Psoas muscle (tissue), 8 donors: ENCODE results near the gene DENND5A. TPM values are rescaled to one million over a fixed set of nuclear protein-coding genes. Genes with fewer than 3 reads are reported as not detected.
A peak's percentile ranks its signal among the peaks of the same experiment; 100 is the strongest.

Experiments
- ATAC-seq, 4 donors: fragments of 200-7000 bp; cut with Tn5 transposase; one replicate each; pipeline ENCODE4 v1.9.1; 2020; ENCODE audit warnings: moderate library complexity in 3 of 4, mild to moderate bottlenecking in 2 of 4
- DNase-seq, 2 donors: peaks; one replicate each; pipeline ENCODE4 v3.0.0-alpha.2; 2020
- H3K27ac ChIP-seq: fragments of 200-600 bp; one replicate; pipeline ENCODE4 v1.8.0; 2022
- H3K27me3 ChIP-seq, 3 donors: fragments of 200-600 bp in 1 of 3; one replicate each; pipeline versions ENCODE4 v1.6.1 to v1.8.0; 2013 to 2022; ENCODE audit warnings: low read length in 2 of 3, mild to moderate bottlenecking in 2 of 3, moderate library complexity in 1 of 3; ENCODE audit not compliant: insufficient read depth in 3 of 3
- H3K36me3 ChIP-seq, 2 donors: fragments of 200-600 bp in 1 of 2; one replicate each; pipeline versions ENCODE4 v1.6.1 to v1.8.0; 2013 to 2022; ENCODE audit warnings: low read depth in 1 of 2, mild to moderate bottlenecking in 1 of 2, moderate library complexity in 1 of 2; ENCODE audit not compliant: insufficient read depth in 1 of 2
- H3K4me1 ChIP-seq: fragments of 200-600 bp; one replicate; pipeline ENCODE4 v1.8.0; 2022
- H3K4me3 ChIP-seq: fragments of 200-600 bp; one replicate; pipeline ENCODE4 v1.8.0; 2022; ENCODE audit warnings: mild to moderate bottlenecking
- H3K9me3 ChIP-seq: fragments of 200-600 bp; one replicate; pipeline ENCODE4 v1.8.0; 2022
- WGBS, 3 donors: extraction: QIAGEN DNeasy Blood & Tissue Kit; methylation state at CpG; one replicate each; pipeline versions ENCODE4 v1.1.6 to v1.1.7; 2013; 5-methylcytosine and 5-hydroxymethylcytosine counted together
- intact Hi-C, 2 donors: fragments of 100-400 bp; cut with DNase I; formaldehyde crosslinking; loops; one replicate each; pipeline versions ENCODE4 v1.11.0 to v1.14.2; 2022
- polyA plus RNA-seq, 3 donors: library from polyadenylated mRNA; stranded (reverse); fragments of 200-250 nt; gene quantifications; one replicate each; pipeline ENCODE4 v1.2.3, GENCODE V29; 2013
- total RNA-seq, 4 donors: library from RNA; stranded (reverse); fragmentation: NEBNext Ultra II Directional in 2 of 4; extraction: Animal tissue kit (Norgen Biotek cat#: 25700) in 2 of 4; gene quantifications; one replicate each; pipeline versions ENCODE4 v1.2.1 to v1.2.4, GENCODE V29; 2021 to 2023
- TF ChIP-seq, protein P1 (sequence below): fragments of 200-600 bp; IDR thresholded peaks from one replicate; pipeline ENCODE4 v1.8.0; 2022; ENCODE audit warnings: antibody characterized with exemption
- donor health status: healthy with polysubstance abuse.
- donor health status: DM: no; HTN: no; CAD: no; lungs with moderate emphysema.
- donor health status: Bipolar disorder and iron deficiency.
- donor health status: healthy.
- donor health status: DM: yes; HTN: yes; CAD: no.
- donor health status: DM: no; HTN: no; CAD: no.
- donor health status: DM: no; HTN: no; CAD: no.
- donor health status: DM: yes; HTN: yes; CAD: no.

The DENND5A gene
- total and polyA plus RNA-seq, 7 donors: 27.2 to 82.1 (median 30.8) TPM

DNA sequence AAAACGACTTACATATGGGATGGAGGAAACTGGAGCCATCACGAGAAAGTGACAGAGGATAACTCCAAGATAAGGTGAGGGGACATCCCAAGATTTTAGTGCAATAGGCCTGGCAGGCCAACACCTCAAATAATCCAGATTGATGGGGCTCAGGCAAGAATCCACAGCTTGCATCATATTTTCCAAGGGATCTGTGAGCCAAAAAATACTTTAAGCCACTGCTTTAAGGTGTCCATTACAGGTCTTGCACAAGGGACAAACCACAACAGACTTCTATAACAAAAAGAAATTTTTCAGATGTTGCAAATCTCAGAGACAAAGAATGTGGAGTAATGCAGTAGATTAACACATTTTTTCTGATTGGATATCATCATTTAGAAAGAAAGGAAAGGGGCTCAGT lies 45.6 kb downstream of the DENND5A start:
- TF ChIP-seq, protein P1, sequence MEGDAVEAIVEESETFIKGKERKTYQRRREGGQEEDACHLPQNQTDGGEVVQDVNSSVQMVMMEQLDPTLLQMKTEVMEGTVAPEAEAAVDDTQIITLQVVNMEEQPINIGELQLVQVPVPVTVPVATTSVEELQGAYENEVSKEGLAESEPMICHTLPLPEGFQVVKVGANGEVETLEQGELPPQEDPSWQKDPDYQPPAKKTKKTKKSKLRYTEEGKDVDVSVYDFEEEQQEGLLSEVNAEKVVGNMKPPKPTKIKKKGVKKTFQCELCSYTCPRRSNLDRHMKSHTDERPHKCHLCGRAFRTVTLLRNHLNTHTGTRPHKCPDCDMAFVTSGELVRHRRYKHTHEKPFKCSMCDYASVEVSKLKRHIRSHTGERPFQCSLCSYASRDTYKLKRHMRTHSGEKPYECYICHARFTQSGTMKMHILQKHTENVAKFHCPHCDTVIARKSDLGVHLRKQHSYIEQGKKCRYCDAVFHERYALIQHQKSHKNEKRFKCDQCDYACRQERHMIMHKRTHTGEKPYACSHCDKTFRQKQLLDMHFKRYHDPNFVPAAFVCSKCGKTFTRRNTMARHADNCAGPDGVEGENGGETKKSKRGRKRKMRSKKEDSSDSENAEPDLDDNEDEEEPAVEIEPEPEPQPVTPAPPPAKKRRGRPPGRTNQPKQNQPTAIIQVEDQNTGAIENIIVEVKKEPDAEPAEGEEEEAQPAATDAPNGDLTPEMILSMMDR: no peak
- H3K9me3 ChIP-seq: no peaks in the 10 kb centered on the region
- ATAC-seq (peak; percentile 40 to 81 (median 71)), DNase-seq (no peak)
- peaks cover 16% of the 10 kb centered on the region for H3K4me1 ChIP-seq
- H3K27me3 ChIP-seq: no peaks in the 10 kb centered on the region
- H3K4me3 ChIP-seq: no peak overlapping the region
- intact Hi-C loops: loop anchor here in 1 of 2 donors (5.0 kb wide), 1 partner anchor 38 kb away; no protein-coding TSS in a partner anchor
- WGBS, 3 donors: 25 to 35% (median 26%) methylated on average over 2 of the region's 2 CpGs
- H3K36me3 ChIP-seq: no peaks in the 10 kb centered on the region
- H3K27ac ChIP-seq: peak overlapping the region; percentile 18

DNA sequence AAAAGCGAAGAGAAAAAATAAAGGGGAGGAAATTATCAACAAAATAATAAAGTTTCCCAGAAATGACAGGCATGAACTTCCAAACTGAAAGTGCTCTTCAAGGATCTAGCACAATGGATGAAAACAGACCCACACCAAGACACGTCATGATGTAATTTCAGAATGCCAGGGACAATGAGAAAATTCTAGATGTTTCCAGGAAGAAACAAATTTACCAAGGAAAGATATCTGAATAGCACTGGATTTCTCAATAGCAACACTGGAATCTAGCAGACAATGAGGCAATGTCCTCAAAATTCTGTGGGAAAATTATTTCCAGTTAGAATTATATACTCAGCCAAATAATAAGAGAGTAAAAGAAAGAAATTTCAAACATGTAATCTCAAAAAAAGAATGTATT lies 46.0 kb downstream of the DENND5A start:
- DNase-seq (no peak), ATAC-seq (peak in 3 of 4 donors; percentile 32 to 68 (median 42))
- Histone ChIP-seq H3K36me3 (no peaks in the 10 kb centered on the region), H3K27ac (peak overlapping the region; percentile 18), H3K9me3 (no peaks in the 10 kb centered on the region), H3K4me1 (peaks cover 21% of the 10 kb centered on the region), H3K27me3 (no peaks in the 10 kb centered on the region), H3K4me3 (no peak overlapping the region)
- 67 to 72% (median 68%) methylated on average over 2 of the region's 2 CpGs for WGBS, 3 donors
- TF ChIP-seq, protein P1: no peak
- intact Hi-C loops: loop anchor here in 1 of 2 donors (5.0 kb wide), 1 partner anchor 38 kb away; no protein-coding TSS in a partner anchor

DNA sequence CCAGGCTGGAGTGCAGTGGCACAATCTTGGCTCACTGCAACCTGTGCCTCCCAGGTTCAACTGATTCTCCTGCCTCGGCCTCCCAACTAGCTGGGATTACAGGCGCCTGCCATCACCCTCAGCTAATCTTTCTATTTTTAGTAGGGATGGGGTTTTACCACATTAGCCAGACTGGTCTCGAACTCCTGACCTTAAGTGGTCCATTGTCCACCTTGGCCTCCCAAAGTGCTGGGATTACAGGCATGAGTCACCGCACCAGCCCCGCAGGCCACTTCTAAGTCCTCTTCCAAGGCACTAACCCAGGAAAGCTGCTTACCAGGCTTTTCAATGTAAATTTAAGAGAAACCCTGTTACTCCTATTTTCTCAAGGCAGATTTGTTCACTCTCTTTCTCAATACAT lies 50.4 kb downstream of the DENND5A start:
- TF ChIP-seq, protein P1: no peak
- H3K27me3 ChIP-seq: no peaks in the 10 kb centered on the region
- H3K4me1 ChIP-seq: peaks cover 25% of the 10 kb centered on the region
- no peaks in the 10 kb centered on the region for H3K9me3 ChIP-seq
- intact Hi-C loops: loop anchor here in 1 of 2 donors (5.0 kb wide), 1 partner anchor 43 kb away; no protein-coding TSS in a partner anchor
- no peak overlapping the region for H3K4me3 ChIP-seq
- H3K27ac ChIP-seq: no peak overlapping the region
- H3K36me3 ChIP-seq: no peaks in the 10 kb centered on the region
- DNase-seq (no peak), ATAC-seq (peak in 1 of 4 donors; percentile 41)
- 49 to 78% (median 65%) methylated on average over 5 of the region's 5 CpGs for WGBS, 3 donors

DNA sequence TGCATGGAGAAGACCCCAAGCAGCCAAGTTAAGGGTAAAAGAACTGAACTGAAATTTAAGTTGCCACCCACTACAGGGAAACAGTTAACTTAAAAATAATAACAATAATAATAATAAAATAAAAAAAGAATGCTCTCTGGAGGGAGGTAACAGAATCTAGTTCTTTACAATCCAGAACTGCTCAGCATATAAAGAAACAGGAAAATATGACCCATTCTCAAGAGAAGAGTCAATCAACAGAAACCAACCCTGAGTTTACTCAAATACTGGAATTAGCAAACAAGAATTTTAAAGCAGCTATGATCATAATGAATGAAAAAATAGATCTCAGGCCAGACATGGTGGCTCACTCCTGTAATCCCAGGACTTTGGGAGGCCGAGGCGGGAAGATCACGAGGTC lies 53.8 kb downstream of the DENND5A start:
- ATAC-seq (no peak), DNase-seq (no peak)
- intact Hi-C loops: no loop called here
- H3K9me3 ChIP-seq: no peaks in the 10 kb centered on the region
- H3K27ac ChIP-seq: no peak overlapping the region
- 97 to 98% (median 97%) methylated on average over 3 of the region's 3 CpGs for WGBS, 3 donors
- no peak overlapping the region for H3K4me3 ChIP-seq
- peaks cover 49% of the 10 kb centered on the region for H3K4me1 ChIP-seq
- H3K36me3 ChIP-seq: peaks cover 0 to 2% of the 10 kb centered on the region in 2 donors
- no peaks in the 10 kb centered on the region for H3K27me3 ChIP-seq
- TF ChIP-seq, protein P1: no peak

DNA sequence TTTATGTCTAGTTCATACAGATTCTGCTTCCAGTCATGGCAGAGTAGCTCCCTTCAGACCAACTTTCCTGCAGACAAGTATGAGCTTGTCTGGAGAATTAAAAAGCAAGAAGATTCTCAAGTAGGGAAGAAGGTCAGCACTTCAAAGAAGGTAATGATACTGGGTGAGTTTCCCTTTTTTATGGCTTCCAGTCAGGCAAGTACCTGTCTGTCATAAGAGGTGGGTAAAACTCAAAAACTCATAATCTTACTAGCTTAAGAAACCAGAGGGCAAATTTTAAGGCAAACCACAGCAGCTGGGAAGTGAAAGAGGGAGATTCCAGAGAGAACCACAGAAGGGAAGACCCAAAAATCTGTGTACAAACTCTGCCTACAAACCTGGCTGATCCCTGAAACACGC lies 54.2 kb downstream of the DENND5A start:
- H3K4me1 ChIP-seq: peaks cover 51% of the 10 kb centered on the region
- no peaks in the 10 kb centered on the region for H3K27me3 ChIP-seq
- 94 to 100% (median 96%) methylated on average over 1 of the region's 1 CpG for WGBS, 3 donors
- no peak overlapping the region for H3K27ac ChIP-seq
- DNase-seq (no peak), ATAC-seq (no peak)
- H3K9me3 ChIP-seq: no peaks in the 10 kb centered on the region
- no peak overlapping the region for H3K4me3 ChIP-seq
- intact Hi-C loops: no loop called here
- TF ChIP-seq, protein P1: no peak
- H3K36me3 ChIP-seq: peaks cover 0 to 6% of the 10 kb centered on the region in 2 donors
